Measurements from ENCODE around the gene FLCN.

GRCh38 chr17:17229416-17230384 is 7.3 kb downstream of the FLCN start:
- no peak for TF ChIP-seq POLR2A (IDR thresholded peaks at IDR 0.05; ENCODE audit: low read length)
- TF ChIP-seq, protein P1, sequence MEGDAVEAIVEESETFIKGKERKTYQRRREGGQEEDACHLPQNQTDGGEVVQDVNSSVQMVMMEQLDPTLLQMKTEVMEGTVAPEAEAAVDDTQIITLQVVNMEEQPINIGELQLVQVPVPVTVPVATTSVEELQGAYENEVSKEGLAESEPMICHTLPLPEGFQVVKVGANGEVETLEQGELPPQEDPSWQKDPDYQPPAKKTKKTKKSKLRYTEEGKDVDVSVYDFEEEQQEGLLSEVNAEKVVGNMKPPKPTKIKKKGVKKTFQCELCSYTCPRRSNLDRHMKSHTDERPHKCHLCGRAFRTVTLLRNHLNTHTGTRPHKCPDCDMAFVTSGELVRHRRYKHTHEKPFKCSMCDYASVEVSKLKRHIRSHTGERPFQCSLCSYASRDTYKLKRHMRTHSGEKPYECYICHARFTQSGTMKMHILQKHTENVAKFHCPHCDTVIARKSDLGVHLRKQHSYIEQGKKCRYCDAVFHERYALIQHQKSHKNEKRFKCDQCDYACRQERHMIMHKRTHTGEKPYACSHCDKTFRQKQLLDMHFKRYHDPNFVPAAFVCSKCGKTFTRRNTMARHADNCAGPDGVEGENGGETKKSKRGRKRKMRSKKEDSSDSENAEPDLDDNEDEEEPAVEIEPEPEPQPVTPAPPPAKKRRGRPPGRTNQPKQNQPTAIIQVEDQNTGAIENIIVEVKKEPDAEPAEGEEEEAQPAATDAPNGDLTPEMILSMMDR (IDR thresholded peaks at IDR 0.05) = no peak
- no peak for TF ChIP-seq MAFK (IDR thresholded peaks at IDR 0.05; ENCODE audit: partially characterized antibody)

Data from A549 (cell line).